Activated CD4-positive, CD25-positive, alpha-beta regulatory T cell treated with anti-CD3 and anti-CD28 coated beads, Interleukin-2, amount 50 U/mL, for 16 hours (primary cell): ENCODE results near the gene PPP1R12C.
"Not testable (repeated sequence)": the region's sequence is repeated elsewhere in the genome, so short reads cannot be mapped to it uniquely, and the experiment has no call there.

Experiments used
- DNase-seq: peaks from one replicate; pipeline ENCODE4 v3.0.0-alpha.2; 2020; ENCODE audit warnings: low read depth, low spot score

Gene PPP1R12C

DNA sequence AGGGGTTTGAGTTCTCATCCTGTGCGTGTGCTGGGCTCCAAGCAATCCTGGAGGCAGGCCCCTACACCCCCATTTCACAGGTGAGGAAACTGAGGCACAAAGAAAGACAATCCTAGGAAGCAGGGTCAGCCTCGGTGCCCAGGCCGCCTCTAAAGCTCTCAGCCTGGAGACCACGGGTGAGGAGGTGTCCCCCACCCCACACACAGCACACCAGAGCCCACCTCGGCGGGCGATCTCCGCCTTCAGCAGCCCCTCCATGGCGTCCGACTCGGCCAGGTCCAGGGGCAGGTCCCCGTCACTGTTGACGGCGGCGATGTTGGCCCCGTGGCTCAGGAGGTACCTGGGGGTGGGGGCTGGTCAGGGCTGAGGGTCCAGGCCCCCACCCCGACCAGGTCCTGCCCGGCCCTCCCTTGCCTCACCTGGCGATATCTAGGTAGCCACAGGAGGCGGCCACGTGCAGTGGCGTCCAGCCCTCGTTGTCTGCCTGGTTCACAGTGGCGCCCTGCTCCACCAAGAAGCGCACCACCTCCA, 5.1 kb downstream of the PPP1R12C start:
- DNase-seq = no peak

- no peak for DNase-seq
Observed at GRCh38 chr19:55111238-55111831, 6.1 kb downstream of the PPP1R12C start.

- no peak for DNase-seq
Observed at GRCh38 chr19:55109527-55110291, 7.7 kb downstream of the PPP1R12C start.

GRCh38 chr19:55107252-55107651, 10.2 kb downstream of the PPP1R12C start:
- not testable (repeated sequence) for DNase-seq

DNA sequence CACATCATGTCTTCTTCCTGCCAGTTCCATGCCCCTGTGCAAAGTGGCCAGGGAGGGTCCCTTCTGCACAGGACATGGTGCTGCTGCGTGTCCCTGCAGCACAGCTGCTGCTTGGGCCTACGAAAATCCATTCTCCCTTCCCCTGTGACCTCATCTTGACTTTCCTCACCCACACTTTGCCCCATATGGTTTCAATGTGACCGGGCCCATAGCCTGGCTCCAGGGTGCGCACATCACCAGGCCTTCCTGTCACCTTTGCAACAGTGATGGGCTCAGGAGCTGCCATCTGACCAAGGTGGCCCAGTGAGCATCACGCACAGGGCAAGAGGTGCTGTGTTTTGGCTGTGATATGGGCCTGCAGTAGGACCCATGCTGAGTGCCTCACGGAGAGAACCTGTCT, 10.8 kb downstream of the PPP1R12C start:
- no peak for DNase-seq

GRCh38 chr19:55105237-55105636, 12.2 kb downstream of the PPP1R12C start:
- DNase-seq = no peak

GRCh38 chr19:55103190-55103589, 14.2 kb downstream of the PPP1R12C start:
- DNase-seq = no peak

- DNase-seq = no peak
Observed at GRCh38 chr19:55101261-55101660, 16.2 kb downstream of the PPP1R12C start.

DNA sequence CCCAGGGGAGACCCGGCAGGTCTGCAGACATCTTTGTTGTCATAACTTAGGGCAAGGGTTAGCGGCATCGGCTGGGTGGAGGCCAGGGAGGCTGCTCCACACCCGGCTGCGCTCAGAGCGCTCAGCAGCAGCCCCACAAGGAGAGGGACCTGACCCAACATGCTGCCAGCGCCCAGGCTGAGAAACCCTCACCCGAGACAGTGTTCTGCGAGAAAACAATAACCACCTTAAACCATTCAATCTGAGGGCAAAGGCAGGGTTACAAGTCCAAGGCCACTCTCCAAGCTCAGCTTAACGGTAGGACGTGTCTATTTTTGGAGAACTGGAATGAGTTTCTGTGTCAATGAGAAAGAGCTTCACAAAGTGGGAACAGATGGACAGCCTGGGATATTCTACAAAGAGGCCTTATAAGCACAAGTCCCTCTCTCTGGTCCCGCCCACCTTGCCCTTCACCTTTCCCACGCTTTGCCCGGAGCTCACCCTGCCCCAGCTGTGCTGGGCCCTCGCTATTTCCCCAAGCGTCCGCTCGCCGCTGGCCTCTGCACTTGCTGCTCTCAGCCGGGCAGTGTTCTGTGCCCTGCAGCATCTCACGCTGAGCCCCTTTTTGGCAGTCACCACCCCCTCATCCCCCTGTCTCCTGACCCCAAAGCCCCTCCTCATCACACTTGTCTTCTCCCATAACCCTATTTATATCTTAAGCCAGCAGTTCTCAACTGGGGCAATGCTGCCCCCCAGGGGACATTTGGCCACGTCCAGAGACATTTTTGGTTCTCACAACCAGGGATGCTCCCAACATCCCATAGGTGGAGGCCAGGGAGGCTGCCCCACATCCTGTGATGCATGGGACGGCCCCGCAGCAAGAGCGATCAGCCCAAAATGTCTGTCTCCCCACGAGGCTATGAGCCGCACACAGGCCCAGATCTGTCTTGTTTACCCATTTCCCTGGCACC, 17.6 kb downstream of the PPP1R12C start:
- DNase-seq = no peak

DNA sequence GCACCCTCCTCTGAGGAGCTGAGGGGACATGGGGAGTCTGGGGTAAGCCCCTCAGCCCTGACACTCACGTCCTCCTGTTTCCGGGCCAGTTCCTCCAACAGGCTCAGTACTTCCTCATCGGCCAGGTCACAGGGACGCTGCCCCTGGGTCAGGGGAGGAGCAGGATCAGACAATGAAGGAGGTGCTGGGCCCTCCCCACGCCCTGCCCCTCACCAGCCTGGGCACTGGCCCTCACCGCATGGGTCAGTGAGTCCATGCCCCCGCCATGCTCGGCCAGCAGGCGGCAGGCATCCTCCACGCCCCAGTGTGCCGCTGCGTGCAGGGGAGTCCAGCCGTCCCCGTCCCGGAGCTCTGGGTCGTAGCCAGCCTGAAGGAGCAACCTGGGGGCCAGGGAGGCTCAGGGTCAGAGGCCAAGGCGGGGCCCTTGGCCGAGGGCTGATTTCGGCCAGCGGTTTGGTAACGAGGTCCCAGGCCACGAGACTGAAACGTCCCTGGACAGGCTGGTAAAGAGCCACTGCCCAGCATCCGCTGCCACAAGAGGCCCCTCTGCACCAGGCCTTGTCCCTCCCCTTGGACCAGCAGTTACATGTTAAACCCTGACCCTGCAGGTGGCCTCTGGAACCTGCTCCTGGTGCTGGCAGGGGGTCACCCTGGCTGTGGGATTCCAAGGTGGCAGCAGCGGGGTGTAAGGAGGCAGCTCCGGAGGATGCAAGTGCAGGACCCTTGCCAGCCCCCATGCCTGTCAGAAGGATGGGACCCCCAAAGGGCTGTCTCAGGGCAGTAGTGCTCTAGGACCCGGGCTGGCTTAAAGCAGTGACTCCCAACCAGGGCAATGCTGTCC, 18.5 kb downstream of the PPP1R12C start:
- DNase-seq = no peak

GRCh38 chr19:55097864-55098715, 19.3 kb downstream of the PPP1R12C start:
- DNase-seq = no peak

GRCh38 chr19:55096061-55096701, 21.3 kb downstream of the PPP1R12C start:
- DNase-seq = no peak

DNA sequence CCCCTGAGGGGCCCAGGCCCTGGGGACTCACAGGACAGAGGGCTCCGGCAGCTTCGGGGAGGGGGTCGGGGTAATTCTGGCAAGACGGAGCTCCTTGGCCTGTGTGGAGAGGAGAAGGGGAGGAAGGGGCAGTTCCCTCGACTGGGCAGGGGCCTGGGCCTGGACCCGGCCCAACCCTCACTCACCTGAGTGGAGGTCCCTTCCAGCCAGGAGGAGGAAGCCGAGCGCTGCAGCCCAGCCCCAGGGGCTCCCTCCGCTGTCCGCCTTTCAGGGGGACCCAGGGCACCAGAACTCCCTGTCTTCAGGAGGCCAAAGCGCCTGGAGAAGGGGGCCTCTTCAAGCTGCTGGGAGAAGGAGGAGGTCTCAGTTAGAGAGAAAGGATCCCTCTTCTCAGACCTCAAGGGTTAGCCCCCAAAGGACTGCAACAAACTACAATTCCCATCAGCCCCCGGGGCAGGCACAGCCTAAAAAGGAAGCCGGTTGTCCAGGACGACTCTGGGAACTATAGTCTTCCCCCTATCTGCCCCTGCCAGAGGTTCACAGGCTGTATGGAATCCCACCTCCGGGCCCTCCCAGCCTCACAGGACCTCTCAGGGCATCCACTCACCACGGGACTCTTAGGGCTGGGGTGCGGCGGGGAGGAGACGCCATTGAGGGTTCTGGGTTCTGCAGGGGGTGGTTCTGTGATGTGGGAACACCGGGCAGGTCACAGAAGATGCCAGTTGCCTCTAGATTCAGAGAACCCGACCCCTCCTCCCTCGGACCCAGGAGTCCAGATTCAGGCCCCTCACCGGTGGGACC, 22.0 kb downstream of the PPP1R12C start:
- DNase-seq = no peak

- no peak for DNase-seq
Observed at GRCh38 chr19:55094456-55095259, 22.8 kb downstream of the PPP1R12C start.

- DNase-seq = no peak
Observed at GRCh38 chr19:55092423-55093318, 24.8 kb downstream of the PPP1R12C start.

- no peak for DNase-seq
Observed at GRCh38 chr19:55091955-55092354, 25.5 kb downstream of the PPP1R12C start.
